ENCODE measurements around the gene PARP16.

Gene PARP16

DNA sequence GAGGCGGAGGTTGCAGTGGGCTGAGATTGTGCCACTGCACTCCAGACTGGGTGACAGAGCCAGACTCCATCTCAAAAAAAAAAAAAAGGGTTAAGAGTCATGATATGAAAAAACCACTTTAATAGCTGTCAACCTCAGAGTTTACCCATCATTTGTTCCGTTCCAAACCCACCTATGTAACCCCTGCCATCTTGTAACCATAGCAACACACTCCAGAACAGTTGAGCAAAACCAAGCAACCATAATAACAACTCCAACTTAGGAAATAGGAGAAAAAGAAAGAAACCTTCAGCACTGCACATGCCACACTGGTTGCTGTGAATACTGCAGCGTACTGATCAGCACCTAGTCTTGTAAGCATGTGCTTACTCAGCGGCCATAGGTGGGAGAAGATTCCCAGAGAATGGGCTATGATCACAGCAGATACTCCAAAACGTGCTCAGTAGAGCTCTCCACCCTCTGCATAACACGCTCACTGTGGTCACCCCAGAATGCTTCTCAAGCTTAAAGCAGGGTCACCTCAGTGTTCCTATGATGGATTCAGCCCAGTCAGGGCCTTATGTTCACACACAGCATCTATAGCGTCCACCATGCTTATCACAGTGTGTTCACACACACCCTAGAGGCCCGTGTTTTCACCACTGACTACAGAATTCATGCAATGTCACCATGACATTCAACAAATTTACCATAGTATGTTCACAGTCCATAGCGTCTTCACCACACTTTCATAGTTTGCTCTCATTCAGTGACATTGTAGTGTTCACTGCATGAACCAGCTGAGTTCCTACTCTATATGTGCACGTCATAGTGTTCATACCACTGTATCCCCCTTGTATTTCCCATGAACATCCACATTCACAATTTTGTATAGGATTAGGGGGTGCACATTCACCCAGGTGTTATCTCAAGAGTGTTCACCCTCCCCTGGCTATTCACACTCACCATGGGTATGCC is 68.9 kb downstream of the PARP16 start:
- DNase-seq (ENCODE audit: insufficient read length, low spot score) (no peak), FAIRE-seq (no peak)
- TF ChIP-seq, protein P1, sequence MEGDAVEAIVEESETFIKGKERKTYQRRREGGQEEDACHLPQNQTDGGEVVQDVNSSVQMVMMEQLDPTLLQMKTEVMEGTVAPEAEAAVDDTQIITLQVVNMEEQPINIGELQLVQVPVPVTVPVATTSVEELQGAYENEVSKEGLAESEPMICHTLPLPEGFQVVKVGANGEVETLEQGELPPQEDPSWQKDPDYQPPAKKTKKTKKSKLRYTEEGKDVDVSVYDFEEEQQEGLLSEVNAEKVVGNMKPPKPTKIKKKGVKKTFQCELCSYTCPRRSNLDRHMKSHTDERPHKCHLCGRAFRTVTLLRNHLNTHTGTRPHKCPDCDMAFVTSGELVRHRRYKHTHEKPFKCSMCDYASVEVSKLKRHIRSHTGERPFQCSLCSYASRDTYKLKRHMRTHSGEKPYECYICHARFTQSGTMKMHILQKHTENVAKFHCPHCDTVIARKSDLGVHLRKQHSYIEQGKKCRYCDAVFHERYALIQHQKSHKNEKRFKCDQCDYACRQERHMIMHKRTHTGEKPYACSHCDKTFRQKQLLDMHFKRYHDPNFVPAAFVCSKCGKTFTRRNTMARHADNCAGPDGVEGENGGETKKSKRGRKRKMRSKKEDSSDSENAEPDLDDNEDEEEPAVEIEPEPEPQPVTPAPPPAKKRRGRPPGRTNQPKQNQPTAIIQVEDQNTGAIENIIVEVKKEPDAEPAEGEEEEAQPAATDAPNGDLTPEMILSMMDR (IDR thresholded peaks at IDR 0.05; ENCODE audit: insufficient read depth, missing control alignments) = no peak

DNA sequence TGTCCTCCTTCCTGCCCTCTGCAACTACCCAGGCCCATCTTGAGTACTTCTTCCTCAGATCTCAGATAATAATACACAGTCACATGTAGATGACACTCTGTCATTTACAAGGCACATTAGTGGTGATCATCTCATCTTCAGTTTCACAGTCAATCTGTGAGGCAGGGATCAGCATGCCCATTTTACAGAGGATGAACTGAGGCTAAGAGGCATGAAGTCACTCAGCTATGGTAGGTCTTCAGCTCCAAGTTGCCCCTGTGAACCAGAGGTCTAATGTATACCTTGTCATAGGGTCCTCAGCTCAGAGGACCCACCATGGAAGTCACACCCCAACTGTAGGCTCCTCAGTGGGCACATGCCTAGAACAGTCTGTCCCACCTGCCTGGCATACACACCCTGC is 71.2 kb downstream of the PARP16 start:
- TF ChIP-seq, protein P1 (IDR thresholded peaks at IDR 0.05; ENCODE audit: insufficient read depth, missing control alignments) = no peak
- DNase-seq (ENCODE audit: insufficient read length, low spot score) = no peak
- no peak for FAIRE-seq

GRCh38 chr15:65214010-65214409 is 72.7 kb downstream of the PARP16 start:
- no peak for DNase-seq (ENCODE audit: insufficient read length, low spot score)
- FAIRE-seq = no peak
- TF ChIP-seq, protein P1 (IDR thresholded peaks at IDR 0.05; ENCODE audit: insufficient read depth, missing control alignments) = no peak

GRCh38 chr15:65213241-65213640 is 73.4 kb downstream of the PARP16 start:
- TF ChIP-seq, protein P1 (IDR thresholded peaks at IDR 0.05; ENCODE audit: insufficient read depth, missing control alignments) = no peak
- FAIRE-seq = no peak
- no peak for DNase-seq (ENCODE audit: insufficient read length, low spot score)

GRCh38 chr15:65212097-65212496 is 74.6 kb downstream of the PARP16 start:
- TF ChIP-seq, protein P1 (IDR thresholded peaks at IDR 0.05; ENCODE audit: insufficient read depth, missing control alignments) = peak; percentile 33
- FAIRE-seq (no peak), DNase-seq (ENCODE audit: insufficient read length, low spot score) (no peak)

DNA sequence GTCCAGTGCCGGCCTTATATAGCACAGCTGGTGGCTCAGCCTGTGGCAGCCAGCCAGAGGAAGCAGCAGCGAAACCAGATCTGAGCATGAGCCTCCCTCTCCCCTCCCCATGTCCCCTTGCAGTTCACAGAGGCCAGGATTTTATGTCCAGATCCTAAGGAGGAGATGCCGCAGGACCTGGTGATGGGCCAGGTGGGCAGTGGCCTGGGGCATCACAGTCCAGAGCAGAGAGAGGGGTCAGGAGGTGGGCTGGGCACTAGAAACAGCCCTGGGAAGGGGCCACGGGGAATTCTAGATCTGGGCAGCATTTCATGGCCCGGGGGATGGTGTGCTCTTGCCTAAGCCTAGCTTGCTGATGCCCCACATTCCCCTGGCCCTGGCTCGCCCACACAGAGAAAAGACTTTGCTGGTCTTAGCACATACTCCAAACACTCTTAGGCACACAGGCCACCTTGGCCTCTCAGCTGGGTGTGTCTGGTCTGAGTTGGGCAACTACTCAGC is 75.2 kb downstream of the PARP16 start:
- FAIRE-seq (no peak), DNase-seq (ENCODE audit: insufficient read length, low spot score) (no peak)
- TF ChIP-seq, protein P1 (IDR thresholded peaks at IDR 0.05; ENCODE audit: insufficient read depth, missing control alignments) = no peak

Data from D721Med (cell line).